ENCODE measurements around the gene NSUN2.

NSUN2 gene

GRCh38 chr5:6644794-6645241 lies 12.0 kb upstream of the NSUN2 start:
- DNase-seq (ENCODE audit: low read depth): no peak

GRCh38 chr5:6642655-6643054 lies 9.8 kb upstream of the NSUN2 start:
- no peak for DNase-seq (ENCODE audit: low read depth)

- DNase-seq (ENCODE audit: low read depth): no peak
These were observed 5.4 kb upstream of the NSUN2 start for GRCh38 chr5:6638236-6638635.

- no peak for DNase-seq (ENCODE audit: low read depth)
These were observed 4.7 kb upstream of the NSUN2 start for GRCh38 chr5:6637590-6637989.

- no peak for DNase-seq (ENCODE audit: low read depth)
These were observed 4.2 kb upstream of the NSUN2 start for GRCh38 chr5:6637022-6637421.

GRCh38 chr5:6636293-6636692 lies 3.4 kb upstream of the NSUN2 start:
- DNase-seq (ENCODE audit: low read depth): no peak

- DNase-seq (ENCODE audit: low read depth): no peak
These were observed 2.1 kb upstream of the NSUN2 start for GRCh38 chr5:6634788-6635430.

- no peak for DNase-seq (ENCODE audit: low read depth)
These were observed 1.5 kb upstream of the NSUN2 start for GRCh38 chr5:6634306-6634705.

- no peak for DNase-seq (ENCODE audit: low read depth)
These were observed 813 bp upstream of the NSUN2 start for GRCh38 chr5:6633469-6634245.

- no peak for DNase-seq (ENCODE audit: low read depth)
These were observed 438 bp downstream of the NSUN2 start for GRCh38 chr5:6632324-6632887.

- DNase-seq (ENCODE audit: low read depth): no peak
These were observed 1.4 kb downstream of the NSUN2 start for GRCh38 chr5:6631441-6631840.

- DNase-seq (ENCODE audit: low read depth): no peak
These were observed 6.3 kb downstream of the NSUN2 start for GRCh38 chr5:6626508-6626907.

- DNase-seq (ENCODE audit: low read depth): no peak
These were observed 8.9 kb downstream of the NSUN2 start for GRCh38 chr5:6623941-6624340.

- DNase-seq (ENCODE audit: low read depth): no peak
These were observed 9.6 kb downstream of the NSUN2 start for GRCh38 chr5:6623228-6623627.

- no peak for DNase-seq (ENCODE audit: low read depth)
These were observed 16.2 kb downstream of the NSUN2 start for GRCh38 chr5:6616632-6617031.

GRCh38 chr5:6615034-6615815 lies 17.6 kb downstream of the NSUN2 start:
- no peak for DNase-seq (ENCODE audit: low read depth)

GRCh38 chr5:6611334-6612256 lies 21.2 kb downstream of the NSUN2 start:
- no peak for DNase-seq (ENCODE audit: low read depth)

GRCh38 chr5:6608016-6608415 lies 24.8 kb downstream of the NSUN2 start:
- no peak for DNase-seq (ENCODE audit: low read depth)

- no peak for DNase-seq (ENCODE audit: low read depth)
These were observed 25.3 kb downstream of the NSUN2 start for GRCh38 chr5:6607559-6607936.

- no peak for DNase-seq (ENCODE audit: low read depth)
These were observed 25.8 kb downstream of the NSUN2 start for GRCh38 chr5:6606884-6607558.

GRCh38 chr5:6604946-6605345 lies 27.9 kb downstream of the NSUN2 start:
- no peak for DNase-seq (ENCODE audit: low read depth)

Measured in stimulated activated CD8-positive, alpha-beta memory T cell treated with anti-CD3 and anti-CD28 coated beads, Interleukin-4, amount 100 ng/mL, for 24 hours (primary cell).